HepG2 (cell line): ENCODE data around the gene SDR39U1. TPM values are rescaled to one million over a fixed set of nuclear protein-coding genes. Genes with fewer than 3 reads are reported as not detected.

Experiments
- ATAD3A ChIP-seq: sonication (generic); formaldehyde crosslinking; IDR thresholded peaks from 2 replicates; pipeline ENCODE4 v1.4.0; 2020; ENCODE audit warnings: missing genetic modification reagents
- BRCA1 ChIP-seq: sonication (generic); formaldehyde crosslinking; IDR thresholded peaks from 2 replicates; pipeline ENCODE4 v1.4.0; 2020; ENCODE audit warnings: missing genetic modification reagents
- CERS6 ChIP-seq: sonication (generic); formaldehyde crosslinking; IDR thresholded peaks from 2 replicates; pipeline ENCODE4 v1.5.0; 2020; ENCODE audit warnings: missing genetic modification reagents
- DNMT3B ChIP-seq: conservative IDR thresholded peaks from 2 replicates; pipeline ENCODE4 v1.6.1; 2016; ENCODE audit warnings: missing biosample characterization, control low read depth
- E2F1 ChIP-seq: sonication (generic); formaldehyde crosslinking; IDR thresholded peaks from 2 replicates; pipeline ENCODE4 v1.5.0; 2020; ENCODE audit warnings: missing genetic modification reagents
- ELF3 ChIP-seq: IDR thresholded peaks from 2 replicates; pipeline ENCODE4 v1.6.1; 2016; ENCODE audit warnings: missing genetic modification reagents, missing compliant biosample characterization
- FOXK2 ChIP-seq: fragments of 450-650 bp; IDR thresholded peaks from 2 replicates; pipeline ENCODE4 v1.6.1; 2016
- GRHL1 ChIP-seq: sonication (generic); formaldehyde crosslinking; conservative IDR thresholded peaks from 2 replicates; pipeline ENCODE4 v1.8.0; 2022; ENCODE audit warnings: missing genetic modification reagents
- KMT2A ChIP-seq: sonication (generic); formaldehyde crosslinking; IDR thresholded peaks from 2 replicates; pipeline ENCODE4 v1.4.0; 2020; ENCODE audit warnings: missing genetic modification reagents
- MTF1 ChIP-seq: sonication (generic); formaldehyde crosslinking; IDR thresholded peaks from 2 replicates; pipeline ENCODE4 v1.5.0; 2020; ENCODE audit warnings: missing genetic modification reagents
- PCBP2 ChIP-seq: fragments of 200-400 bp; formaldehyde crosslinking; optimal IDR thresholded peaks from 2 replicates; pipeline ENCODE3; 2018; ENCODE audit warnings: low read length, low read depth; ENCODE audit not compliant: poor library complexity, severe bottlenecking
- THYN1 ChIP-seq: sonication (generic); formaldehyde crosslinking; IDR thresholded peaks from 2 replicates; pipeline ENCODE4 v1.8.1; 2023; ENCODE audit warnings: low read depth, mild to moderate bottlenecking, moderate library complexity, missing genetic modification reagents, borderline replicate concordance
- TOPORS ChIP-seq: sonication (generic); formaldehyde crosslinking; IDR thresholded peaks from 2 replicates; pipeline ENCODE4 v1.8.0; 2023; ENCODE audit warnings: mild to moderate bottlenecking, missing genetic modification reagents
- ZBTB34 ChIP-seq: sonication (generic); formaldehyde crosslinking; IDR thresholded peaks from 2 replicates; pipeline ENCODE4 v1.8.0; 2022; ENCODE audit warnings: mild to moderate bottlenecking, missing genetic modification reagents
- ZEB1 ChIP-seq: IDR thresholded peaks from 2 replicates; pipeline ENCODE4 v1.6.1; 2012; ENCODE audit warnings: mild to moderate bottlenecking, low read depth, inconsistent platforms; ENCODE audit not compliant: insufficient replicate concordance
- ZMAT5 ChIP-seq: sonication (generic); formaldehyde crosslinking; IDR thresholded peaks from 2 replicates; pipeline ENCODE4 v1.5.0; 2020; ENCODE audit warnings: mild to moderate bottlenecking, low read depth, missing genetic modification reagents, borderline replicate concordance
- ZNF281 ChIP-seq: sonication (generic); formaldehyde crosslinking; IDR thresholded peaks from 2 replicates; pipeline ENCODE4 v1.4.0; 2020; ENCODE audit warnings: missing genetic modification reagents, borderline replicate concordance
- ZNF44 ChIP-seq: sonication (generic); formaldehyde crosslinking; IDR thresholded peaks from 2 replicates; pipeline ENCODE4 v1.5.1; 2020; ENCODE audit warnings: mild to moderate bottlenecking, missing genetic modification reagents
- ZNF576 ChIP-seq: sonication (generic); formaldehyde crosslinking; IDR thresholded peaks from 2 replicates; pipeline ENCODE4 v1.4.0; 2020; ENCODE audit warnings: mild to moderate bottlenecking, missing genetic modification reagents
- ZNF629 ChIP-seq: sonication (generic); formaldehyde crosslinking; conservative IDR thresholded peaks from 2 replicates; pipeline ENCODE4 v1.5.0; 2020; ENCODE audit warnings: missing genetic modification reagents
- ZNF709 ChIP-seq: sonication (generic); formaldehyde crosslinking; IDR thresholded peaks from 2 replicates; pipeline ENCODE4 v1.5.0; 2020; ENCODE audit warnings: mild to moderate bottlenecking, missing genetic modification reagents
- polyA plus RNA-seq, 8 experiments: library from polyadenylated mRNA; depleted of rRNA in 3 of 8; stranded (reverse) in 7 of 8; unstranded in 1 of 8; fragments of >200 nt; fragmentation: Illumina TruSeq in 4 of 8; extraction: Trizol in 4 of 8; gene quantifications; 2 replicates each; pipeline versions ENCODE4 v1.2.1 to v1.2.3, GENCODE V29; 2011 to 2016; ENCODE audit warnings: low read depth in 4 of 8, missing spikeins in 1 of 8, mixed read lengths in 1 of 8; ENCODE audit not compliant: insufficient read depth in 1 of 8
- total RNA-seq, 5 experiments: library from RNA; depleted of rRNA; stranded (reverse); fragments of >200 nt; fragmentation: Illumina TruSeq; extraction: Trizol; gene quantifications; 2 replicates each; pipeline ENCODE4 v1.2.3, GENCODE V29; 2016; ENCODE audit warnings: low read depth in 1 of 5

The SDR39U1 gene
- total and polyA plus RNA-seq, 2 of the 13 experiments (the other 11 are each of a cell fraction or from before 2014, with no cell fraction given), result 34.4 to 129 TPM

GRCh38 chr14:24429395-24430142 is 13.0 kb downstream of the SDR39U1 start, which contains the start of the genes CBLN3 and KHNYN (continued):
- TF ChIP-seq ZNF281 (CRISPR knock-in tag), result peak; percentile 66
- TF ChIP-seq MTF1 (CRISPR knock-in tag), result no peak
- TF ChIP-seq ELF3, result peak; percentile 84
- no peak; the same call in none of the 2 replicates for TF ChIP-seq TOPORS
- peak; percentile 80 for TF ChIP-seq KMT2A (CRISPR knock-in tag)
- TF ChIP-seq ZNF44 (CRISPR knock-in tag), result peak; percentile 96; the same call in 1 of the 2 replicates
- TF ChIP-seq ZNF576 (CRISPR knock-in tag), result peak; percentile 96
- no peak for TF ChIP-seq ZEB1
- no peak for TF ChIP-seq ZMAT5 (CRISPR knock-in tag)
- TF ChIP-seq CERS6 (CRISPR knock-in tag), result 0 out of 2 replicates have a peak, but pooled peaks have one; percentile 12
- TF ChIP-seq THYN1 (CRISPR knock-in tag), result no peak
- TF ChIP-seq DNMT3B (CRISPR knock-in tag), result 0 out of 2 replicates have a peak, but pooled peaks have one; percentile 29
- TF ChIP-seq FOXK2, result no peak
- no peak for TF ChIP-seq ZBTB34 (CRISPR knock-in tag)
- no peak for TF ChIP-seq GRHL1
- peak; percentile 53; the same call in 1 of the 2 replicates for TF ChIP-seq E2F1
- TF ChIP-seq ZNF709 (CRISPR knock-in tag), result no peak
- peak; percentile 41 for TF ChIP-seq PCBP2
- TF ChIP-seq ZNF629 (CRISPR knock-in tag), result no peak
- TF ChIP-seq BRCA1 (CRISPR knock-in tag), result no peak
- peak; percentile 69 for TF ChIP-seq ATAD3A
